DND-41 (cell line): ENCODE results near the gene CDCA3.

ENCODE experiments used
- ATAC-seq: fragments of 200-7000 bp; cut with Tn5 transposase; 3 replicates; pipeline ENCODE4 v1.9.1; 2021; ENCODE audit warnings: low read depth; ENCODE audit not compliant: insufficient read depth
- DNase-seq: peaks from one replicate; pipeline ENCODE4 v3.0.0-alpha.2; 2020
- H2AFZ ChIP-seq: 2 replicates; pipeline ENCODE4 v1.6.0; 2012; ENCODE audit warnings: low read depth, low read length
- H3K27ac ChIP-seq: 2 replicates; pipeline ENCODE4 v1.5.1; 2012; ENCODE audit warnings: low read length, inconsistent platforms
- H3K27me3 ChIP-seq: fragments of 200-600 bp; sonication (generic); 2 replicates; pipeline ENCODE4 v1.6.0; 2012; ENCODE audit warnings: low read length, mild to moderate bottlenecking, inconsistent platforms; ENCODE audit not compliant: insufficient read depth, poor library complexity
- H3K36me3 ChIP-seq: 2 replicates; pipeline ENCODE4 v1.5.1; 2012; ENCODE audit warnings: low read length, inconsistent platforms; ENCODE audit not compliant: insufficient read depth
- H3K4me1 ChIP-seq: 2 replicates; pipeline ENCODE4 v1.5.1; 2012; ENCODE audit warnings: mild to moderate bottlenecking, low read length; ENCODE audit not compliant: insufficient read depth
- H3K4me2 ChIP-seq: 2 replicates; pipeline ENCODE4 v1.6.0; 2012; ENCODE audit warnings: mild to moderate bottlenecking, moderate library complexity, low read length, inconsistent platforms; ENCODE audit not compliant: insufficient read depth
- H3K4me3 ChIP-seq, 2 experiments: fragments of 200-600 bp in 1 of 2; shearing (Covaris generic) in 1 of 2; 2 replicates each; pipeline ENCODE4 v1.5.1; 2012 to 2016; ENCODE audit warnings: inconsistent platforms in 2 of 2, low read length in 2 of 2, mild to moderate bottlenecking in 2 of 2, low read depth in 1 of 2, moderate library complexity in 1 of 2
- H3K79me2 ChIP-seq: 2 replicates; pipeline ENCODE4 v1.6.0; 2012; ENCODE audit warnings: low read length, inconsistent platforms; ENCODE audit not compliant: insufficient read depth
- H3K9ac ChIP-seq: 2 replicates; pipeline ENCODE4 v1.6.0; 2012; ENCODE audit warnings: low read depth, mild to moderate bottlenecking, inconsistent platforms, low read length, moderate library complexity
- H3K9me3 ChIP-seq: 2 replicates; pipeline ENCODE4 v1.5.1; 2012; ENCODE audit warnings: low read length, moderate library complexity, mild to moderate bottlenecking, inconsistent platforms; ENCODE audit not compliant: insufficient read depth, severe bottlenecking
- H4K20me1 ChIP-seq: 2 replicates; pipeline ENCODE4 v1.6.0; 2012; ENCODE audit warnings: low read length; ENCODE audit not compliant: insufficient read depth
- CTCF ChIP-seq: IDR thresholded peaks from 2 replicates; pipeline ENCODE4 v1.5.1; 2012; ENCODE audit warnings: borderline replicate concordance, low read length, moderate library complexity, mild to moderate bottlenecking; ENCODE audit not compliant: poor library complexity, severe bottlenecking; ENCODE audit errors: extremely low read depth
- EZH2 ChIP-seq: IDR thresholded peaks from 3 replicates; pipeline ENCODE4 v1.6.1; 2012; ENCODE audit warnings: borderline replicate concordance, low read depth, mild to moderate bottlenecking, moderate library complexity, low read length, inconsistent platforms; ENCODE audit not compliant: severe bottlenecking

The CDCA3 gene

GRCh38 chr12:6820166-6820565, 30.9 kb downstream of the CDCA3 start:
- Histone ChIP-seq H2AFZ (no peak overlapping the region), H3K27me3 (peaks cover 51% of the 10 kb centered on the region), H3K79me2 (no peaks in the 10 kb centered on the region), H3K4me3 (no peak overlapping the region), H3K9me3 (no peaks in the 10 kb centered on the region), H3K4me2 (no peak overlapping the region), H4K20me1 (peaks cover 7% of the 10 kb centered on the region), H3K36me3 (no peaks in the 10 kb centered on the region), H3K9ac (no peak overlapping the region), H3K4me1 (peaks cover 16% of the 10 kb centered on the region), H3K27ac (no peak overlapping the region)
- ATAC-seq (no peak), DNase-seq (no peak)
- TF ChIP-seq EZH2 = no peak
- TF ChIP-seq CTCF = no peak

DNA sequence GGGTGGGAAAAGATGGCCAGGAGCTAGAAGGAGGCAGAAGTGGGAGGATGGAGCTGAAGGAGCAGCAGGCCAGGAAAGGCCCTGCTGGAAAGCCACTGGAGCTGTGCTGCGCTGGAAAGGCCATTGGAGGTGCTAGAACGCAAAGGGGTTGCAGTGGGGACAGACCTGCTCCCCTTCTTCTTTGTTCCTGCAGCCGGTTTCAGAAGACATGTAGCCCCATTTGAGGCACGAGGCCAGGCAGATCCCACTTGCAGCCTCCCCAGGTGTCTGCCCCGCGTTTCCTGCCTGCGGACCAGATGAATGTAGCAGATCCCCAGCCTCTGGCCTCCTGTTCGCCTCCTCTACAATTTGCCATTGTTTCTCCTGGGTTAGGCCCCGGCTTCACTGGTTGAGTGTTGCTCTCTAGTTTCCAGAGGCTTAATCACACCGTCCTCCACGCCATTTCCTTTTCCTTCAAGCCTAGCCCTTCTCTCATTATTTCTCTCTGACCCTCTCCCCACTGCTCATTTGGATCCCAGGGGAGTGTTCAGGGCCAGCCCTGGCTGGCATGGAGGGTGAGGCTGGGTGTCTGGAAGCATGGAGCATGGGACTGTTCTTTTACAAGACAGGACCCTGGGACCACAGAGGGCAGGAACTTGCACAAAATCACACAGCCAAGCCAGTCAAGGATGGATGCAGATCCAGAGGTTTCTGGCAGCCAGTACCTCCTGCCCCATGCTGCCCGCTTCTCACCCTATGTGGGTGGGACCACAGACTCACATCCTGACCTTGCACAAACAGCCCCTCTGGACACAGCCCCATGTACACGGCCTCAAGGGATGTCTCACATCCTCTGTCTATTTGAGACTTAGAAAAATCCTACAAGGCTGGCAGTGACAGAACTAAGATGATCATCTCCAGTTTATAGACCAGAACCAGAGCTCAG, 31.7 kb downstream of the CDCA3 start:
- H3K4me3 ChIP-seq = no peak overlapping the region
- H4K20me1 ChIP-seq = peaks cover 4% of the 10 kb centered on the region
- no peaks in the 10 kb centered on the region for H3K79me2 ChIP-seq
- peaks cover 16% of the 10 kb centered on the region for H3K4me1 ChIP-seq
- no peak overlapping the region for H3K27ac ChIP-seq
- no peaks in the 10 kb centered on the region for H3K9me3 ChIP-seq
- TF ChIP-seq EZH2 = no peak
- TF ChIP-seq CTCF = no peak
- H3K4me2 ChIP-seq = no peak overlapping the region
- no peak overlapping the region for H2AFZ ChIP-seq
- ATAC-seq (no peak), DNase-seq (no peak)
- H3K36me3 ChIP-seq = no peaks in the 10 kb centered on the region
- no peak overlapping the region for H3K9ac ChIP-seq
- H3K27me3 ChIP-seq = peaks cover 53% of the 10 kb centered on the region

DNA sequence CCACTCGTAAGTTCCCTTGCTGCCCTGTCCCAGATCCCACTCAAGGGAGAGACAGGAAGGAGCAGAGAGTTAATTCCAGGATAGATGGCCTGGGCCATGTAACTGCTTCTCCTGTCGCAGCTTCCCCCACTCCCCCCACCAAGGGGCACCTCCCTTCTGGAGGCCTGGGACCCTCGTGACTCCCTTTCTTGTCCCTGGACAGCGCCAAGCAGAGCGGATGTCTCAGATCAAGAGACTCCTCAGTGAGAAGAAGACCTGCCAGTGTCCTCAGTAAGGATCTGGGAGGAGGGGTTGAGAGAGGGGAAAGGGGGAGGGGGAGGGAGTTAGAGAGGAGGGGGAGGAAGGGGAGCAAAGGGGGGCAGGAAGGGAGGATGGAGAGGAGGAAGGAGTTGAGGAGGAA, 32.4 kb downstream of the CDCA3 start:
- Histone ChIP-seq H2AFZ (no peak overlapping the region), H3K36me3 (no peaks in the 10 kb centered on the region), H3K27me3 (peaks cover 52% of the 10 kb centered on the region), H3K27ac (no peak overlapping the region), H3K9me3 (no peaks in the 10 kb centered on the region), H3K9ac (no peak overlapping the region), H3K4me3 (no peak overlapping the region), H3K4me1 (peaks cover 16% of the 10 kb centered on the region), H4K20me1 (peaks cover 4% of the 10 kb centered on the region), H3K79me2 (no peaks in the 10 kb centered on the region), H3K4me2 (no peak overlapping the region)
- no peak for TF ChIP-seq CTCF
- no peak for TF ChIP-seq EZH2
- DNase-seq (no peak), ATAC-seq (no peak)
